WTC11 (cell line): ENCODE results near the gene SLC25A26.

Experiments
- CBFB ChIP-seq: sonication (generic); formaldehyde crosslinking; IDR thresholded peaks from 2 replicates; pipeline ENCODE4 v1.8.1; 2022; ENCODE audit warnings: mild to moderate bottlenecking, low read depth, missing genetic modification reagents
- CTCF ChIP-seq: fragments of 200-600 bp; IDR thresholded peaks from 2 replicates; pipeline ENCODE4 v1.8.0; 2022; ENCODE audit warnings: antibody characterized with exemption
- E2F5 ChIP-seq: sonication (generic); formaldehyde crosslinking; IDR thresholded peaks from 2 replicates; pipeline ENCODE4 v1.8.1; 2022; ENCODE audit warnings: mild to moderate bottlenecking, moderate library complexity, missing genetic modification reagents
- ETV6 ChIP-seq: sonication (generic); formaldehyde crosslinking; IDR thresholded peaks from 2 replicates; pipeline ENCODE4 v1.8.1; 2022; ENCODE audit warnings: mild to moderate bottlenecking, missing genetic modification reagents
- FOXP4 ChIP-seq: sonication (generic); formaldehyde crosslinking; IDR thresholded peaks from 2 replicates; pipeline ENCODE4 v1.8.0; 2022; ENCODE audit warnings: mild to moderate bottlenecking, missing genetic modification reagents
- IRF1 ChIP-seq: sonication (generic); formaldehyde crosslinking; IDR thresholded peaks from 2 replicates; pipeline ENCODE4 v1.8.0; 2023; ENCODE audit warnings: missing genetic modification reagents
- NR2C2 ChIP-seq: sonication (generic); formaldehyde crosslinking; IDR thresholded peaks from 2 replicates; pipeline ENCODE4 v1.8.0; 2022; ENCODE audit warnings: mild to moderate bottlenecking, missing genetic modification reagents
- STAT6 ChIP-seq: sonication (generic); formaldehyde crosslinking; conservative IDR thresholded peaks from 2 replicates; pipeline ENCODE4 v1.8.1; 2023; ENCODE audit warnings: mild to moderate bottlenecking, low read depth, missing genetic modification reagents, moderate library complexity
- ZBTB21 ChIP-seq: sonication (generic); formaldehyde crosslinking; IDR thresholded peaks from 2 replicates; pipeline ENCODE4 v1.8.1; 2023; ENCODE audit warnings: mild to moderate bottlenecking, missing genetic modification reagents, borderline replicate concordance
- ZNF416 ChIP-seq: fragments of 250-450 bp; sonication (Bioruptor Pico); IDR thresholded peaks from 2 replicates; pipeline ENCODE4 v1.9.0; 2021; ENCODE audit warnings: mild to moderate bottlenecking, inconsistent platforms
- ZNF512 ChIP-seq: sonication (generic); formaldehyde crosslinking; IDR thresholded peaks from 2 replicates; pipeline ENCODE4 v1.8.1; 2022; ENCODE audit warnings: missing genetic modification reagents, borderline replicate concordance

- TF ChIP-seq ZBTB21 (CRISPR knock-in tag): no peak
- no peak for TF ChIP-seq ZNF416 (CRISPR knock-in tag)
- no peak for TF ChIP-seq FOXP4 (CRISPR knock-in tag)
- no peak for TF ChIP-seq CBFB (CRISPR knock-in tag)
- no peak for TF ChIP-seq IRF1 (CRISPR knock-in tag)
- TF ChIP-seq ETV6 (CRISPR knock-in tag): no peak
- TF ChIP-seq E2F5: no peak
- TF ChIP-seq CTCF: no peak
- no peak for TF ChIP-seq STAT6
- no peak for TF ChIP-seq ZNF512
- TF ChIP-seq NR2C2: no peak
These were observed 27.8 kb downstream of the SLC25A26 start for GRCh38 chr3:66248641-66249040.
